Liver (tissue), 9 donors: ENCODE results near the gene SYNM. TPM values are rescaled to one million over a fixed set of nuclear protein-coding genes. Genes with fewer than 3 reads are reported as not detected.

Experiments
- DNase-seq: peaks from one replicate; pipeline ENCODE4 v3.0.0-alpha.2; 2017; ENCODE audit warnings: low spot score
- H3K27ac ChIP-seq, 2 donors: one replicate each; pipeline ENCODE4 v1.7.0; 2013; ENCODE audit warnings: inconsistent platforms in 2 of 2, low read length in 2 of 2, control low read depth in 1 of 2, low read depth in 1 of 2, mild to moderate bottlenecking in 1 of 2
- H3K27me3 ChIP-seq, 4 donors: one replicate each; pipeline versions ENCODE4 v1.6.1 to v1.7.0; 2013; ENCODE audit warnings: low read length in 3 of 4, inconsistent platforms in 1 of 4, mild to moderate bottlenecking in 1 of 4, moderate library complexity in 1 of 4; ENCODE audit not compliant: control insufficient read depth in 4 of 4, insufficient read depth in 4 of 4
- H3K36me3 ChIP-seq, 4 donors: one replicate each; pipeline versions ENCODE4 v1.6.1 to v1.7.0; 2013; ENCODE audit warnings: low read length in 3 of 4, mild to moderate bottlenecking in 3 of 4, low read depth in 1 of 4, moderate library complexity in 1 of 4; ENCODE audit not compliant: control insufficient read depth in 4 of 4, insufficient read depth in 3 of 4
- H3K4me1 ChIP-seq, 4 donors: one replicate each; pipeline versions ENCODE4 v1.6.1 to v1.7.0; 2013; ENCODE audit warnings: low read length in 3 of 4, mild to moderate bottlenecking in 3 of 4, moderate library complexity in 1 of 4; ENCODE audit not compliant: control insufficient read depth in 4 of 4, insufficient read depth in 4 of 4
- H3K4me3 ChIP-seq, 3 donors: one replicate each; pipeline versions ENCODE4 v1.6.1 to v1.7.0; 2013; ENCODE audit warnings: low read length in 3 of 3, control low read depth in 1 of 3, low read depth in 1 of 3, mild to moderate bottlenecking in 1 of 3
- H3K9ac ChIP-seq, 2 donors: one replicate each; pipeline ENCODE4 v1.7.0; 2013; ENCODE audit warnings: low read length in 2 of 2, mild to moderate bottlenecking in 2 of 2, moderate library complexity in 2 of 2, control low read depth in 1 of 2, low read depth in 1 of 2
- H3K9me3 ChIP-seq, 4 donors: one replicate each; pipeline versions ENCODE4 v1.6.1 to v1.7.0; 2013; ENCODE audit warnings: low read length in 3 of 4; ENCODE audit not compliant: control insufficient read depth in 4 of 4
- ATF3 ChIP-seq: IDR thresholded peaks from 2 replicates; pipeline ENCODE4 v1.6.1; 2016; ENCODE audit warnings: antibody characterized with exemption
- GABPA ChIP-seq, 2 donors: IDR thresholded peaks in 1 of 2; conservative IDR thresholded peaks in 1 of 2; 2 replicates each; pipeline ENCODE4 v1.6.1; 2016; ENCODE audit warnings: antibody characterized with exemption in 2 of 2, mild to moderate bottlenecking in 1 of 2, moderate library complexity in 1 of 2
- HNF4A ChIP-seq, 2 donors: conservative IDR thresholded peaks; 2 replicates each; pipeline ENCODE4 v1.6.1; 2016; ENCODE audit warnings: antibody characterized with exemption in 2 of 2, mild to moderate bottlenecking in 2 of 2
- JUND ChIP-seq, 2 donors: IDR thresholded peaks; 2 replicates each; pipeline ENCODE4 v1.6.1; 2016; ENCODE audit warnings: antibody characterized with exemption in 2 of 2
- REST ChIP-seq: IDR thresholded peaks from 2 replicates; pipeline ENCODE4 v1.6.1; 2016; ENCODE audit warnings: antibody characterized with exemption, mild to moderate bottlenecking
- SP1 ChIP-seq: IDR thresholded peaks from 2 replicates; pipeline ENCODE4 v1.6.1; 2018; ENCODE audit warnings: antibody characterized with exemption, mild to moderate bottlenecking
- TAF1 ChIP-seq: conservative IDR thresholded peaks from 2 replicates; pipeline ENCODE4 v1.6.1; 2016; ENCODE audit warnings: antibody characterized with exemption, mild to moderate bottlenecking
- YY1 ChIP-seq: IDR thresholded peaks from 2 replicates; pipeline ENCODE4 v1.6.1; 2016; ENCODE audit warnings: antibody characterized with exemption, mild to moderate bottlenecking
- WGBS: extraction: QIAGEN DNeasy Blood & Tissue Kit; methylation state at CpG from one replicate; pipeline ENCODE4 v1.1.7; 2013; 5-methylcytosine and 5-hydroxymethylcytosine counted together
- polyA plus RNA-seq, 2 donors: library from polyadenylated mRNA; stranded (reverse) in 1 of 2; unstranded in 1 of 2; fragments of 200-250 nt in 1 of 2; fragments of >200 nt in 1 of 2; fragmentation: Nextera tagmentation in 1 of 2; extraction: Ambion mirVana in 1 of 2; gene quantifications; one replicate each; pipeline versions ENCODE4 v1.2.1 to v1.2.3, GENCODE V29; 2013 to 2015
- total RNA-seq, 2 donors: library from RNA; depleted of rRNA; stranded (reverse); fragments of >200 nt; gene quantifications; one replicate each; pipeline ENCODE4 v1.2.3, GENCODE V29; 2014
- TF ChIP-seq, protein P1 (sequence below): IDR thresholded peaks from 2 replicates; pipeline ENCODE4 v1.6.1; 2016; ENCODE audit warnings: antibody characterized with exemption
- donor health status: healthy.
- donor health status: healthy.
- donor health status: healthy.
- donor health status: healthy.
- donor health status: healthy.

SYNM gene
- total and polyA plus RNA-seq, 4 donors: 0.39 to 6.4 (median 1.2) TPM

DNA sequence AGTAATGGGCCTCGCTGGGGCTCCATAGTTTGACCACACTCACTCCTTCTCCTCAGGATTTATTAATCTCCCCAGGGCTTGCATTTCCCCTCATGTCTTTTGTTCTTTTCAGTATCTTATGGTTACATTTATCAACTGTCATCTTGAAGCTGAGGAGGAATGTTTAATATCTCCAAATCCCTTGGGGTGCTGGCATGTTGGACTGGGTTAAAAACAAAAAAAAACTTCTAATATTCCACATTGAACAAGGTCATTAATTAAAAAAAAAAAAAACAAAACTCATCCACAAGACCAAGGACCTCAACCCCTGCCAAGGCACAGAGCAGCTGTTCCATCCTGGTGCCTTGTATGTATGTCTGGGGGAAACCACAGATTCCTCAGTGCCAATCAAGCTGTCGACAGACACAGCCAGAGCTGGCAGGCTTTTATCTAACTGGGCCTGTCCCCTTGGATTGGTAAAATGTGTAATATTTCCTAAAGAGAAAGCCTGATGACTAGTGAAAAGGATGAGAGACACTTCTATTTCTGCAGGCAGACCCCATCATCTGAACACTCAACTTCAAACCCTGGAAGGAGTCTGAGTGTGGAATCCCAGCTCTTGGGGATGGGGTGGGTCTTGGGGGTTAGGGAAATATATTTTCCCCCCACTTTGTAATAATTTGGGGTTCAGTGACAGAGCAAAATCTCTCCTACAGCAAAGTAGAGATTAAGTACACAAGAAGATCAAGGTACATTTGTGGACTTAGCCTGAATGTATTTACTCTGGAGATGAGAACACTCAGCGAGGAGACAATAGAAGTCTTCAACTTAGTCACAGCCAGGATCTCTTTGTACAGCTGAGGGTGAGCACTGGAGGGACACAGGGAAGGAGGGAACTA lies 75.4 kb downstream of the SYNM start (continued):
- TF ChIP-seq REST: no peak
- no peak for TF ChIP-seq ATF3
- no peak for TF ChIP-seq TAF1
- TF ChIP-seq SP1: no peak
- TF ChIP-seq, protein P1, sequence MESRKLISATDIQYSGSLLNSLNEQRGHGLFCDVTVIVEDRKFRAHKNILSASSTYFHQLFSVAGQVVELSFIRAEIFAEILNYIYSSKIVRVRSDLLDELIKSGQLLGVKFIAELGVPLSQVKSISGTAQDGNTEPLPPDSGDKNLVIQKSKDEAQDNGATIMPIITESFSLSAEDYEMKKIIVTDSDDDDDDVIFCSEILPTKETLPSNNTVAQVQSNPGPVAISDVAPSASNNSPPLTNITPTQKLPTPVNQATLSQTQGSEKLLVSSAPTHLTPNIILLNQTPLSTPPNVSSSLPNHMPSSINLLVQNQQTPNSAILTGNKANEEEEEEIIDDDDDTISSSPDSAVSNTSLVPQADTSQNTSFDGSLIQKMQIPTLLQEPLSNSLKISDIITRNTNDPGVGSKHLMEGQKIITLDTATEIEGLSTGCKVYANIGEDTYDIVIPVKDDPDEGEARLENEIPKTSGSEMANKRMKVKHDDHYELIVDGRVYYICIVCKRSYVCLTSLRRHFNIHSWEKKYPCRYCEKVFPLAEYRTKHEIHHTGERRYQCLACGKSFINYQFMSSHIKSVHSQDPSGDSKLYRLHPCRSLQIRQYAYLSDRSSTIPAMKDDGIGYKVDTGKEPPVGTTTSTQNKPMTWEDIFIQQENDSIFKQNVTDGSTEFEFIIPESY: no peak

DNA sequence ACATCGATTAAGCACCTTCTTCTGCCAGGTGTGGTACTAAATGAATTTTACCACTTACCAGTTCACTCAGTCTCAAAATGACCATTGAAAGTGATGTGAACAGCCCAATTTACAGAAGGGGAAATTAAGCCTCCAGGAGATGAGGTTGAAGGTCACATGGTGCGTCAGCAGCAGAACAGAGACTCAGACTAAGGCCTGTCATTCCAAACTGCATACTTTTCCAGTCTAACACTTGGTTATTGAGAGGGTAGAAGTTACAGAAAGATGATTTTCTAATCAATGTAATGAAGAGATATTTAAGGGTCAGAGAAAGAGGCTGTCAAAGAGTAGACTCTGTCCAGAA lies 76.1 kb downstream of the SYNM start:
- H3K9me3 ChIP-seq: no peaks in the 10 kb centered on the region
- H3K4me3 ChIP-seq: no peak overlapping the region
- H3K27ac ChIP-seq: no peak overlapping the region
- H3K36me3 ChIP-seq: peaks cover 0 to 3% (median 0%) of the 10 kb centered on the region in 4 donors
- no peak for TF ChIP-seq ATF3
- no peak for TF ChIP-seq GABPA (IDR thresholded peaks at IDR 0.05 in 1 of 2, conservative IDR thresholded peaks at IDR 0.05 in 1 of 2)
- TF ChIP-seq REST: no peak
- TF ChIP-seq HNF4A (conservative IDR thresholded peaks at IDR 0.05): no peak
- TF ChIP-seq JUND (IDR thresholded peaks at IDR 0.05): no peak
- no peak for TF ChIP-seq YY1
- no peak for DNase-seq
- WGBS: 80% methylated on average over 2 of the region's 2 CpGs
- H3K27me3 ChIP-seq: no peaks in the 10 kb centered on the region
- no peak overlapping the region for H3K9ac ChIP-seq
- no peaks in the 10 kb centered on the region for H3K4me1 ChIP-seq
